Nephron (organoid): ENCODE data around the gene F12.

Experiments used
- H3K27ac Mint-ChIP-seq, 3 experiments: 2 replicates each; pipeline ENCODE4 v1.8.0; 2020; ENCODE audit warnings: mixed read lengths in 3 of 3, mild to moderate bottlenecking in 2 of 3, moderate library complexity in 1 of 3
- H3K27me3 Mint-ChIP-seq: 2 replicates; pipeline ENCODE4 v1.8.0; 2021; ENCODE audit warnings: low read depth, mild to moderate bottlenecking, moderate library complexity, mixed read lengths
- H3K36me3 Mint-ChIP-seq: 2 replicates; pipeline ENCODE4 v1.8.0; 2020; ENCODE audit warnings: low read depth, mixed read lengths
- H3K4me1 Mint-ChIP-seq: 2 replicates; pipeline ENCODE4 v1.8.0; 2020; ENCODE audit warnings: mixed read lengths
- H3K4me3 Mint-ChIP-seq, 3 experiments: 2 replicates each; pipeline ENCODE4 v1.8.0; 2020; ENCODE audit warnings: mild to moderate bottlenecking in 3 of 3, mixed read lengths in 3 of 3, moderate library complexity in 2 of 3
- H3K9me3 Mint-ChIP-seq: 2 replicates; pipeline ENCODE4 v1.8.0; 2020; ENCODE audit warnings: mixed read lengths
- TF ChIP-seq, protein P1 (sequence below), 3 experiments: fragments of 200-600 bp; sonication (generic); IDR thresholded peaks; one replicate each; pipeline ENCODE4 v1.5.0; 2021; ENCODE audit warnings: antibody characterized with exemption in 3 of 3; ENCODE audit not compliant: unreplicated experiment in 3 of 3

The F12 gene

DNA sequence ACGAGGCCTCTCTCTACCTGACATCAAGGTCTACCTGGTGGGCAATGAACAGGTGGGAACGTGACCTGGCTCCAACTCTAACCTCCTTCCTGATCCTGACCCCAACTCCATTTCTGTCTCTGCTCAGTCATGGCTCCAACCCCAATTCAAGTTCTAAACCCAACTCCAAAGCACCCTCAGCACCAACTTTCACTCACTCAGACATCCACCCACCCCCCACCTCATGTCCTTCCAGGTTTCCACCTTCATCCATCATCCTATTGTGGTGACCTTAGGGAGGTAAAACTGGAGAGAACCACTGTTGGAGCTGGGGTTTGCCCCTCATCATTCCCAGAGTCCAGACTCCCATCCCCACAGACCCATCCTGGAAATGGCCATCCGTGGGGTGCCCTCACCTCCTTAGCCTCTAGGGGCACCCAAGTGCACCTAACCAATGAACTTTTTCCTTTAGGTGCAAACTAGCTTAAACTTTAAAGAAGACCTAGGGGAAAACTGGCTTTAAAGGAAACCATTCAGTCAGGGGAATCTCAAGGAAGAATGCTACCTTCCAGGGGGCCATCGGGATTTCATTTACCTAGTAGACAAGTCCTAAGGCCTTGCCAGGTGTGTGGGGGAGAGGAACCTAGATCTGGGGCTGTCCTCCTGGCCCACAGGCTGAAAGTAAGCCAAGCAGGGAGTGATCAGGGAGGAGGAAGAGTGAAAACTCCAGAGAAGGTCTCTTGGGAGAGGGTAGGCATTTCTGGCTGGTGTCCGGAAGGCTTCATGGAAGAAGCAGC, 40.3 kb downstream of the F12 start:
- Mint-ChIP-seq H3K36me3 (peaks cover 3% of the 10 kb centered on the region), H3K27ac (peak overlapping the region; percentile 49 to 93 (median 67))
- TF ChIP-seq, protein P1, sequence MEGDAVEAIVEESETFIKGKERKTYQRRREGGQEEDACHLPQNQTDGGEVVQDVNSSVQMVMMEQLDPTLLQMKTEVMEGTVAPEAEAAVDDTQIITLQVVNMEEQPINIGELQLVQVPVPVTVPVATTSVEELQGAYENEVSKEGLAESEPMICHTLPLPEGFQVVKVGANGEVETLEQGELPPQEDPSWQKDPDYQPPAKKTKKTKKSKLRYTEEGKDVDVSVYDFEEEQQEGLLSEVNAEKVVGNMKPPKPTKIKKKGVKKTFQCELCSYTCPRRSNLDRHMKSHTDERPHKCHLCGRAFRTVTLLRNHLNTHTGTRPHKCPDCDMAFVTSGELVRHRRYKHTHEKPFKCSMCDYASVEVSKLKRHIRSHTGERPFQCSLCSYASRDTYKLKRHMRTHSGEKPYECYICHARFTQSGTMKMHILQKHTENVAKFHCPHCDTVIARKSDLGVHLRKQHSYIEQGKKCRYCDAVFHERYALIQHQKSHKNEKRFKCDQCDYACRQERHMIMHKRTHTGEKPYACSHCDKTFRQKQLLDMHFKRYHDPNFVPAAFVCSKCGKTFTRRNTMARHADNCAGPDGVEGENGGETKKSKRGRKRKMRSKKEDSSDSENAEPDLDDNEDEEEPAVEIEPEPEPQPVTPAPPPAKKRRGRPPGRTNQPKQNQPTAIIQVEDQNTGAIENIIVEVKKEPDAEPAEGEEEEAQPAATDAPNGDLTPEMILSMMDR (IDR thresholded peaks at IDR 0.05; ENCODE audit: unreplicated experiment in 3 of 3): peak; percentile 40 to 49 (median 45)

DNA sequence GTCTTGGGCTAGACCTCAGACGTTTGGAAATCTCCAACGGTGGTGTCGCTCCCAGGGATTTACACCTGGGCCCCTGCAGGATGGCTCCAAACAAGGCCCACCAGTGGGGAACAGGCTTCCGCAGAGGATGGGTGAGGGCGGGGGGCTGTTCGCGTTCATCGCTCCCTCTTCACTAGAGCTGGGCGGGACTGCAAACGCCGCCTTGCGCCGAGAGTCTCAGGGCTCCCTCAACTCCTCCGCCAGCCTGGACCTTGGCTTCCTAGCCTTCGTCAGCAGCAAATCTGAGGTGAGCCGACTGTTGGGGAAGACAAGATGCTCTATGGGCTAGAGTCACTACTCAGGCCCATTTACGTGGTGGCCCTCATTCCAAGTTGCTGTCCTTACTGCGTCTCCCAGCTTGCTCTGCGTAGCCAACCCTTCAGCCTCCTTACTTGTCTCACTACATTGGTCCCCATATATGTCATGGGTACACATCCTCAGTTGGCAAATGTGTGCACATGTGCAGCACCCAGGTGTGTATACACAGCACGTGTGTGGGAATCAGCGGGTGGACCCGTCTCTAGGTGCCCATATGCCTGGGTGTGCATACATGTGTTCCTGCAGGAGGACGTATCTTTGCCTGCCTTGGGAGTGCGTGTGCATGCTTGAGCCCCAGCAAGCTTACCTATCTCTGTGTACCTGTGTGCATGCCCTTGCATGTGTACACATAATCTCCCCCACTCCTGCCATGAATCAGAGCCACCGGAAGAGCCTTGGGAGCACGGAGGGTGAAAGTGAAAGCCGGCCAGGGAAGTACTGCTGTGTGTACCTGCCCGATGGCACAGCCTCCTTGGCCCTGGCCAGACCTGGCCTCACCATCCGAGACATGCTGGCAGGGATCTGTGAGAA, 41.1 kb downstream of the F12 start:
- H3K36me3 Mint-ChIP-seq: peaks cover 3% of the 10 kb centered on the region
- peak overlapping the region; percentile 62 to 93 (median 65) for H3K27ac Mint-ChIP-seq
- H3K4me3 Mint-ChIP-seq: peak overlapping the region; percentile 71 to 82 (median 78)
- TF ChIP-seq, protein P1 (IDR thresholded peaks at IDR 0.05; ENCODE audit: unreplicated experiment in 3 of 3): no peak
- H3K27me3 Mint-ChIP-seq: peaks cover 2% of the 10 kb centered on the region
- H3K9me3 Mint-ChIP-seq: no peaks in the 10 kb centered on the region
- peaks cover 37% of the 10 kb centered on the region for H3K4me1 Mint-ChIP-seq

More for the DNA sequence above, 40.3 kb downstream of the F12 start:
- H3K27me3 Mint-ChIP-seq: no peaks in the 10 kb centered on the region
- H3K9me3 Mint-ChIP-seq: no peaks in the 10 kb centered on the region
- peaks cover 37% of the 10 kb centered on the region for H3K4me1 Mint-ChIP-seq
- H3K4me3 Mint-ChIP-seq: peak overlapping the region; percentile 70 to 78 (median 77)

DNA sequence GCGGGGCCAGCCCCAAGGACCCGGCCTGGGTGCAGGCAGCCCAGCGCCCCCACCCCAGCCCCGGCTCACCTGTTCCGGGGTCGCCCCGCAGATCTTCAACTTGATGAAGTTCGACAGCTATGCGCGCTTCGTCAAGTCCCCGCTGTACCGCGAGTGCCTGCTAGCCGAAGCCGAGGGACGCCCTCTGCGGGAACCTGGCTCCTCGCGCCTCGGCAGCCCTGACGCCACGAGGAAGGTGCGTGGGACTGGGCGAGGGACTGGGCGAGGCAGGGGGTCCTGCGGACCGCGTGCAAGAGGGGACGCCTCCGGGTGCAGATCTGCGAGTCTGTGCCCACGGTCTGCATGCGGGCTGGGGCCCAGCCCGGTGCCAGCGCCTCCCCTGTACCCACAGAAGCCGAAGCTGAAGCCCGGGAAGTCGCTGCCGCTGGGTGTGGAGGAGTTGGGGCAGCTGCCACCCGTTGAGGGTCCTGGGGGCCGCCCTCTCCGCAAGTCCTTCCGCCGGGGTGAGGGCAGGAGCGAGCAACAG, 42.0 kb downstream of the F12 start:
- TF ChIP-seq, protein P1 (IDR thresholded peaks at IDR 0.05; ENCODE audit: unreplicated experiment in 3 of 3): no peak
- H3K4me1 Mint-ChIP-seq: peaks cover 38% of the 10 kb centered on the region
- H3K9me3 Mint-ChIP-seq: no peaks in the 10 kb centered on the region
- peak overlapping the region; percentile 99 for H3K27ac Mint-ChIP-seq
- no peaks in the 10 kb centered on the region for H3K36me3 Mint-ChIP-seq
- H3K4me3 Mint-ChIP-seq: peak overlapping the region; percentile 86 to 91 (median 90)
- peaks cover 6% of the 10 kb centered on the region for H3K27me3 Mint-ChIP-seq

DNA sequence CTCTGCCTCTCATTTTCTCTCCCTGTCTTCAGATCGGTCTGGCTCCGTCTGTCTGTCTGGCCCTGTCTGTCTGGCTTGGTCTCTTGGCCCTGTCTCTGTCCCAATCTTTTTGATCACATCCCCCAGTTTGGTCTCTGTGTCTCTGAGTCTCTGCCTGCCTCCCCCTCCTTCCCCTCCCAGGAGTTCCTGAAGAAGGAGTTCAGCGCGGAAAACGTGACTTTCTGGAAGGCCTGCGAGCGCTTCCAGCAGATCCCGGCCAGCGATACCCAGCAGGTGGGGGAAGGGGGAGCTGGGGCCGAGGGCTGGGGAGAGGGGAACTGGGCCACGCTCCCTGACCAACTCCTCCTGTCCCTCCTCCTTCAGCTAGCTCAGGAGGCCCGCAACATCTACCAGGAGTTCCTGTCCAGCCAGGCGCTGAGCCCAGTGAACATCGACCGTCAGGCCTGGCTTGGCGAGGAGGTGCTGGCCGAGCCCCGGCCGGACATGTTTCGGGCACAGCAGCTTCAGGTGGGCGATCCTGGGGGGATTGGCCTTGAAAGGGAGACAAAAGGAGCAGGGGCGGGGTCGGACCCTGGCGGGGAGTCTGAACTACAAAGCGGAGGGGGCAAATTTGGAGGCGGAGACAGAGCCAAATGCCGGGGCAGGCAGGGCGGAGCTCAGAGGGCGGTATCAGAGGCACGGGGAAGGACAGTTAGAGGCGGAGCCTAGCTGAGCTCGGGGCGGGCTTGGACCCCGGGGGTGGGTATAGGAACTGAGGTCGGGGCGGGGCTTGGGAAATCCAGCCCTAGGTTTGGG, 42.6 kb downstream of the F12 start:
- H3K27me3 Mint-ChIP-seq: peaks cover 6% of the 10 kb centered on the region
- H3K36me3 Mint-ChIP-seq: no peaks in the 10 kb centered on the region
- no peaks in the 10 kb centered on the region for H3K9me3 Mint-ChIP-seq
- H3K27ac Mint-ChIP-seq: peak overlapping the region; percentile 99
- H3K4me3 Mint-ChIP-seq: peak overlapping the region; percentile 86 to 91 (median 90)
- H3K4me1 Mint-ChIP-seq: peaks cover 42% of the 10 kb centered on the region
- TF ChIP-seq, protein P1 (IDR thresholded peaks at IDR 0.05; ENCODE audit: unreplicated experiment in 3 of 3): no peak

DNA sequence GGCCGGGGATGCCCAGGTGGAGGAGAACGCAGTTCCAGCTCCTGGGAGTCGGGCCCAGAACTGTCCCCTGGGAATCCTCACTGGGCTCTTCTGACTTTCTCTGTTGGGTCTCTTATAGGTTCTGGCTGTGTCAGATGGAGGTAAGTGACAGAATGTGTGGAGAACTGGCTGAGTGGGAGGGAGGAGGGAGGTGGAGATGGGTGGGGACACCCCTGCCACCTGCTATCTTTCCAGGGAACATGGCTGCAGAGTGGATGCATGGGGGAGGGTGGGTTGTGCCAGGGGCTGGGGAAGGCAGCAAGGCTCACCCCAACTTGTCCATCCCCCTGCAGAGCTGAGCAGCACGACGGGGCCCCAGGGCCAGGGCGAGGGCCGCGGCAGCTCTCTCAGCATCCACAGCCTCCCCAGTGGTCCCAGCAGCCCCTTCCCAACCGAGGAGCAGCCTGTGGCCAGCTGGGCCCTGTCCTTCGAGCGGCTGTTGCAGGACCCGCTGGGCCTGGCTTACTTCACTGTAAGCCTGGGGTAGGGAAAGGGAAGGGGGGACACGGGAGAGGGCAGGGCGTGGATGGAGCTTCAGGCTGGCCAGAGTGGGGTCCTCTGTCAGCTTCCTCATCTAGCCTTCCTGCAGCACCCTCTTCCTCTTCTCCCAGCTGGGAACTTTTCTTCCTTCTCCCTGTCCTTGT, 43.4 kb downstream of the F12 start:
- H3K4me3 Mint-ChIP-seq: peak overlapping the region; percentile 86 to 91 (median 90)
- H3K9me3 Mint-ChIP-seq: no peaks in the 10 kb centered on the region
- peak overlapping the region; percentile 99 for H3K27ac Mint-ChIP-seq
- H3K4me1 Mint-ChIP-seq: peaks cover 42% of the 10 kb centered on the region
- H3K27me3 Mint-ChIP-seq: peaks cover 6% of the 10 kb centered on the region
- TF ChIP-seq, protein P1 (IDR thresholded peaks at IDR 0.05; ENCODE audit: unreplicated experiment in 3 of 3): no peak
- H3K36me3 Mint-ChIP-seq: no peaks in the 10 kb centered on the region
